ENCODE results near the gene PSMG3.

PSMG3 gene

DNA sequence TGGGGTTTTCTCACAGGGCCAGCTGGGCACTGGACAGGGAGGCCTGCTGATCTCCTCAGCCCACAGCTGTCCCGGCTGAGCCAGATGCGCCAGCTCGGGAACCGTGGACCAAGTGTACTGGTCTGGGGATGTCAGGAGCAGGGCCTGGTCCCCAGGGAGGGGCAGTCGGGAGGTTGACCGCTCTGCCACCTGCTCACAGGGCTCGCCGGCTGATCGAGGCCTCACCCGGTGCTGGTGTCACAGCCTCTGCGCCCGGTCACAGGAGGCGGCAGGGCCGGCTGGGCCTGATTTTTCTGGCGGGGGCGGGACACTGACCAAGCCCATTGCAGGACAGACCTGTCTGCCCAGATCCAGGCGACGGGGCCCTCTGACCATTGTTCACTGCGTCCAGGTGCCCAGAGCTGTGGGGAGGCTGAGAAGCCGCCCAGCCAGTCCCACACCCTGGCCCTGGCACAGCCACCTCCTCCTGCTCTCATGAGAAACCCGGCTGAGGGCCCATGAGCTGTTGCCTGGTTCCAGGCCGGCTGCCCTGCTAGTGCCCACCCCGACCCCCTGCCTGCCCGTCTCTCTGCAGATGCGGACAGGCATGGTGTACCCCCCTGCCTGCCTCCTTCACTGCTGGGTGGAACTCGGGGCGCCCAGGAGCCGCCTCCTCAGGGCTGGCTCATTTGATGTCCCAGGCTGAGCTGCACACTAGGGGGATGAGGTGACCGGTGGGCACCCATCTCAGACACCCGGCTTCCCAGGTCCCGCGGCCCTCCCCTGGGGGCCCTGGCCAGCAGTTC lies 10.8 kb downstream of the PSMG3 start:
- no peak for DNase-seq (ENCODE audit: low read depth, low spot score)

DNA sequence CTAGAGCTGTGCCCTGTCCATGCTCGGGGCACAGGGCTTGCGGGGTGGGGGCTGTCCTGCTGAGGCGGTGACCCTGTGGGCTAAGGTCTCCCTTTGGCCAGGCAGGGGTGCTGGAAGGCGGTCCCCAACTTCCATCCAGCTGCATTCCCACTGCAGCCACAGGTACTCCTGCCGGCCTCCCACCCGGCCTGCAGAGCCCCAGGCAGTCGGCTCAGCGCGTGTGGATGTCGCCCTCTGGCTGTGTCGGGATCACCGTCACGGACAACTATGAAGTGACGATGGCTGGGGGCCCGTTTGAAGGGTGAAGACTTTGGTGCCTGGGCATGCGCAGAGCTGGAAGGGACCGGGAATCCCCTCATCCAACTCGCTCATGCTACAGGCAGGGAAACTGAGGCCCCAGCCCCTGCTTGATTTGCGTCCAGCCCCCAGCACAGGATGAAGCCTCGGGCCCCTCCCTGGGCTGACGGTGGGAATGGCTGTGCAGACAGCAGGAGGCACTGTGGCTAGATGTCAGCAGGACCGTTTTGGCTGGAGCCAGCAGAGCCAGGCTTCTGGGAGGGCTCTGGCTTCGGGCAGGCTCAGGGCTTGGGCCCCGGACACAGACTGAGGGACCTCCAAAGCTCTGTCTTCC lies 11.5 kb downstream of the PSMG3 start:
- DNase-seq (ENCODE audit: low read depth, low spot score) = no peak

DNA sequence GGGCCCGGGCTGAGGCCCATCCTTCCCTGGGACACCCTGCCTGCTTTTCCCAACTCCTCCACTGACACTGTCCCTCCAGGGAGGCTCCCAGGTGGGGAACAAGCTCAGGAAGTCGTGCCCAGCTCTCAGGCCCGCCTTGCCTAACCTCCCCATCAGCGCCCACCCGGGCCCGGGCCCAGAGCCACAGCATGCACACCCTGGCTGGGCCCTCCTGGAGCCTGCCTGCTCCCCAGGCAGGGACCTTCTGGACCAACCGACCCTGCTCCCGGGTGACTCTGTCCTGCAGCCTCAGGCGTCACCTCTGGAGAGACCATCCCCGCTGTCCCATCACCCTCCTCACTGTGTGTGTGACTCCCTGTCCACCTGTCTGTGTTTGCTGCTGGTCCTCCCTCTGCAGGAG lies 12.1 kb downstream of the PSMG3 start:
- no peak for DNase-seq (ENCODE audit: low read depth, low spot score)

DNA sequence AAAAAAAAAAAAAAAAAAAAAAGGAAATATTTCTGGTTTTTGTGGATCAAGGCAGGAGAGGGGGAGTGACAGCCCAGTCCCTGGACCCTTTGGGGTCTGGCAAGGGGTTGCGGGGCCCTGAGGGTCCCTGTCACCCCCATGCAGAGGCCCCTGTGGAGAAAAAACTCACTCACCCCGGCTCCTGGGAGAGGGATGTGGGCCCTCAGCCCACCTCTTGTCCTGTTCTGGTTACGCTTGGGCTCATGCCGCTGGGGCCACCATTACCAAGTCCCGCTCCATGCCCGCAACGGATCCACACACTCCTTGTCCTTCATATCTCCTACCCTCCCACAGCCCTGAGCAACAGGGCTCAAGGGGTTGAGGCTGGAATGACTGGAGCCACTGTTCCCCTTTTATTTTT lies 12.8 kb downstream of the PSMG3 start:
- DNase-seq (ENCODE audit: low read depth, low spot score) = no peak

DNA sequence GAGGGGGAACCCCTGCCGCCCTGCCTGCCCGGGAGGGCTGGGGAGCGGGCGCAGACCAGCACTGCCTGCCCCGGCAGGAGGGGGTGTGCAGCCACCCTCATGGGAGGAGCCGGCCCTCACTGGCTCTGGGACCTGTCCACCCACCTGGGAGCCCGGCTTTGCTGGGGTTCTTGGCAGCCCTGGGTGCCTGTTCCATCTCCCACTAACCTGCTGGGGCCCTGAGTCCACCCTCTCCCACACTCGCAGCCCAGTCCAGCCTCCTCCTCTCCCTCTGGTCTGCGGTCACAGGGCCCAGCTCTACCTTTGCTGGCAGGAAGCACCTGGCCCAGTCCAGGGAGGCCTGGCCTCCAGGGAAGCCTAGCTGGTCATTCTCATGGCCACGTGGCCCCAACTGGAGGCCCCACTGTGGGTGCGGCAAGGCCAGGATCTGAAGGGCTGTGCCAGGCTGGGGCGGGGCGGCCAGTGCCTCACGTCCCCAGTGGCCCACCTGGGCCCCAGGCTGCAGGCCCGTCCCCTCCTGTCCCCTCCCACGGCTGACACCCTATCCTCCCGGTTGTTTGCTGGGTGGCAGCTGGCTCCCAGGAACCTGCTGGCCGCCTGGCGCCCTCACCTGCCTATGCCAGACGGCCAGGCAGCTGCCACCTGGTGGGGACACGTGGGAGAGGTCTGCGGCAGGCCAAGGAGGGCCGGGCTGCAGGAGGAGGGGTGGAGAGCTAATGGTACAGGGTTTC lies 13.9 kb downstream of the PSMG3 start, which contains the start of gene TMEM184A:
TMEM184A (minus strand) TSS at position 393 of the 731 bp plus-strand sequence. CDS start 721 bp downstream, outside the sequence.
- DNase-seq (ENCODE audit: low read depth, low spot score) = no peak

DNA sequence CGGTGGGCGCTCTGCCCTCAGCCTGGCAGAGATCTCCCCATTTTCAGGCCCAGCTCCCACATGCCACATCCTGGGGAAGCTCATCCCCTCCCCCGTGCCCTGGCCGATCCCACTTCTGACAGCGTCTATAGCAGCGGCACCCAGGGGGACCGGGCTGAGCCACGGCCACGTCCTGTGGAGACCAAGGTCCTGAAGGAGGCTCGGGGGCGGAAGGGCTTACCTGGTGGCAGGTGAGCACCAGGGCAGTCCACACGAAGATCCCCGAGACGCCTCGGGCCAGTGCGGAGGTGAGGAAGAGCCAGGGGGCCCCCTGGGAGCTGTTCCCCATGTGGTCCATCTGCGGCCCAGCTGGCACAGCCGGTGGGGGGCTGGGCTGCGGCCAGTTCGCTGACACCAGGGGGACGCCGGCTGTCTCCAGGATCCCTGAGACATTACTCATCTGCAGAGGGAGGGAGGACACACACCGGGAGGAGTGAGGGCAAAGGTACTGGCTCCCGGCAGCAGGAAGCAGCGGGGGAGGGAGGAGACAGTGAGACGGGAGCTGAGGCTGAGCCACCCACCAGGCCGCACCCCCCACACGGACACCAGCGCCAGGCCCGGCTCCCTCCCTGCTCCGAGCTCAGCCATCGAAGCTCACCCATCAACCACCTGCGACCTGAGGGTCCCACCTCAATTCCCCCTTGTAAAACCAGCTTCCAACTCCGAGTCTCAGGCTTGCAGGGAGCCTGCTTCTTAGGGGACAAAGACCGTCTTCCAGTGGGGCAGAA lies 14.6 kb downstream of the PSMG3 start:
- no peak for DNase-seq (ENCODE audit: low read depth, low spot score)

DNA sequence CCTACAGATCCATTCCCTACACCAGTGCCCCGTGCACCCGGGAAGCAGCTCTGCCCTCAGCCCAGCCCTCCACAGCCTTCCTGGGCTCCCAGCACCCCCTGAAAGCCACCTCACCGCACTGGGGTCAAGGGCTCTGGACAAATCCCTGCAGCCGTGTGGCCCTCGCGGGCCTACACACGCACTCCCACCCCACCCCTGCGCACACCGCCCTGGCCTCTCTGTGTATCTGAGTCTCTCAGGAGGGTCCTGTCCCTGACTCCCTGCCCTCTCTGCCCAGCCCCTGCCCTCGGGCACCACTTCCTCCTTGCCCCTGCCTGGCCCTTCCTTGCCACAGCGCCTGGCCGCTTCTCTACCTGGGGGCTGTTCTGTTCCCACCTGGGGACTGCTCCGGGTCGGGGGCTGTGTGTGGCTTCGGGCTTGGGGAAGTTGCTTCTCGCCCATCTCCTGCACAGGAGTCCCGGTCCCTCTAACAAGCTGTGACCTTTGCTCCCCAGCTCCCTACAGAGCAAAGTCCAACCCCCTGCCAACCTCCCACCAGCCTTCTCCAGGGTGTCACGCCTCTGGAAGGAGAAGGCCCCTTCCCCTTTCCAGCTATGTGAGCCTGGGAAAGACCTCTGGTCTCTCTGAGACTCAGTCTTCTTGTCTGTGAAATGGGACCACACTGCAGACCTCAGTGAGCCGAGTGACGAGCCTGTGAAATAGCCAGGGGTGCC lies 15.3 kb downstream of the PSMG3 start:
- DNase-seq (ENCODE audit: low read depth, low spot score) = no peak

DNA sequence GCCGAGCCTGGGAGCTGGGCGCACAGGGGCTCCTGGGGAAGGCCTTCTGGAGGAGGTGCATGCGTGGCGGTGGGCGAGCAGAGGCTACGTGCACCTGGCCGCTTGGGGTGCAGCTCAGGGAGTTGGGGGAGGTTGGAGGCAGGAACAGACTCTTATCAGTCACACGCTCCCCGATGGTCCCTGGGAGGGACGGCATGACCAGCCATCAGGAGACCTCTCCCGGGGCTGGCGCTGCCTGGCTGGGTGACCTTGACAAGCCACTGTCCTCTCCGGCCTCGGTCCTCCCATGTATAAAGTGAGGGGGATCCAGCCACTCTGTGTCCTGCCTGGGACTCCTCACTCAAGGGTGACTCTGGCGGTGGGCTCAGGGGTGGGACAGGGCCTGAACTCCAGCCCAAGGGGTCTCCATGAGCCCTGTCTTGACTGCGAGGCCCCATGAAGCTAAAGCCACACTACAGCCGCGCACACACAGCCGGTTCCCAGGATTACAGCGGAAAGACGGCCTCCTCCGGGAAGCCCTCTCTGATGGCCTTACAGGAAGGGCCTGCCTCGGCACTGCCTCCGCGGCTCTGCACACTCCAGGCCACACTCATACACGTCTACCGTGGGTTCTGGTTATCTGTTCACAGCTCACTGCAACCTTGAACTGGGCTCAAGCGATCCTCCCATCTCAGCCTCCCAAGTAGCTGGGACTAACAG lies 16.2 kb downstream of the PSMG3 start:
- no peak for DNase-seq (ENCODE audit: low read depth, low spot score)

DNA sequence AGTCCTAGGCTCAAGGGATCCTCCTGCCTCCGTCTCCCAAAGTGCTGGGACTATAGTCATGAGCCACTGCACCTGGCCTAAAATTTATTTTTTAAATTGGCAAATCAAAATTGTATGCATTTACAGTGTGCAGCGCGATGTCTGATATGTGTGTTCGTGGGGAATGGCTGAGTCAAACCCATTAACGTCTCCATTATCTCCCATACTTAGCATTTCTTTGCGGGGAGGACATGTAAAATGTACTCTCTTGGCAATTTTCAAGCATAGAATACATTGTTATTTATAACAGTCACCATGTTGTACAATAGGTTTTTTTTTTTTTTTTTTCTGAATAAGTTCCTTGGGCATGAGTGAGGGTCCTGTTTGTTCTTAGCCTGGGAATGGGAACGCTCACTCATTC lies 17.6 kb downstream of the PSMG3 start:
- DNase-seq (ENCODE audit: low read depth, low spot score) = no peak

DNA sequence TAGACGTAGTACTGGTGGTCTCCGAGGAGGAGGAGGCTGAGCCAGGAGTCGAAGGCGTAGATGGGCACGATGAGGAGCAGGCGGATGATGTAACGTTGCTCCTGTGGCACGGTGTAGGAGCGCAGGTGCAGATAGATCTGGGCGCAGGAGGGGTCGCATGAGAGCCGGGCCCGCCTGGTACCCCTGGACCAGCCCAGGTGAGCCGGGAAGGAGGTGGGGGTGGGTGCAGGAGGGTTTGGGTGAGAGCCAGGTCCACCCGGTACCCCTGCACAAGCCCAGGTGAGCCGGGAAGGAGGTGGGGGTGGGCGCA lies 19.0 kb downstream of the PSMG3 start:
- no peak for DNase-seq (ENCODE audit: low read depth, low spot score)

DNA sequence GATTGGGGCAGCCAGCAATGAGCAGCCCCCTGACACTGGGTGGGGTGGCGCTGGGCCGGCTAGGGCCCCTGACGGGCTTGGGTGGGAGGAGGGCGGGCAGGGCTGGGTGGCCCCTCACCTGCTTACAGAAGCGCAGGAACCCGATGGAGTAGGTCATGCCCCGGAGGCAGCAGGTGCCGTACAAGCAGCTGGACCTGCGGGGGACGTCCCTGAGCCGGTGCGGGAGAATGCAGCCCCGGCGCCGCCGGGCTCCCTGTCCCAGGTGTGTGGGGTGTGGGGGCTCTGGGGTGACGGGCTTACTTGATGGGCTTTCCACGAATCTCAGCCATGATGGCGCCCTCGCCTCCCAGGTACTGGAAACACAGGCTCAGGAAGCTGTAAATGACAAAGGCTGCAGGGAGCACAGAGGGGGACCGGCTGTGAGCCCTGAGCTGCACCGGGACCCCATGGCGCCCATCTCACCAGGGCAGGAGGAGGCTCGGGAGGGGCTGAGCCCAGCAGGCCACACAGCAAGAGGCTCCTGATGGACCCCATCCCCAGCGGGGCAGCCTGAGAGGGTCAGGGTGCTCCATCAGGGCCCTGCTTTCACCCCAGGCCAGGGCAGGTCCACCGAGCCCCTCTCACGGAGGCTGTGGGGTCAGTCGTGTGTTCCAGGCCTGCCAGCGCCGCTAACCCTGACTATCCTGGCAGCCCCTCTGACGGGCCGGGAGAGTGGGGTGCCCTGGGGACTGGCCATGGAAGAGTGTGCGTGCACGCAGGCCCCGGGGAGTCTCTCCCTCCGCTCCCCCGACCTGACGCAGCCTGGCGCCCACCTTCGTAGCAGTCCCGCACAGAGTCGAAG lies 19.6 kb downstream of the PSMG3 start:
- DNase-seq (ENCODE audit: low read depth, low spot score) = no peak

DNA sequence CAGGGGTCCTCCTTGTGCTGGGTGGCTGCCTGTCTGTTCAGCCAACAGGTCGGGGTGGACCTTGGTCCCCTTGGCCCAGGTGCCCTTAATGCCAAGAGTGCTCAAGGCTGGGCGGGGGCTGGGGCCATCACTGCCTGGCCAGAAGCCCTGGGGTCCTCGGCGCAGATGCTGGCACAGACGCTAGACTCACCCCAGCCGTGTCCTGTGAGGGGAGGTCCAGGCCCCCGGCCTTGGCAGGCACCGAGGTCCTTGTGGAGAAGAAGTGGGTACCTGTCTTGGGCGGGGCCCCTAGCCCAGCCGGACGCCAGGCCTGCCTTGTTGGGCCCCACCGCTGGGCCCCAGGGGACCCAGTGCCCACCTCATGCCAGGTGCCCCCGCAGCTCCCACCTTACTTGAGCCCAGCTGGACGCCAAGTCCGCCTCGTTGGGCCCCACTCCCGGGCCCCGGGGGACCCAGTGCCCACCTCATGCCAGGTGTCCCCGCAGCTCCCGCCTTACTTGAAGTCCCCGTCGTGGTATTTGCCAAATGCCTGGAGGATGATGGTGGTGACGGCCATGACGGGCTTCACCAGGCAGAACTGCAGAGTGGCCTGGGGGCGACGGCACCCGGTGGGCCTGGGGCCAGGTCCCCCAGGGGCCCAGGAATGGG lies 20.4 kb downstream of the PSMG3 start:
- DNase-seq (ENCODE audit: low read depth, low spot score) = no peak

DNA sequence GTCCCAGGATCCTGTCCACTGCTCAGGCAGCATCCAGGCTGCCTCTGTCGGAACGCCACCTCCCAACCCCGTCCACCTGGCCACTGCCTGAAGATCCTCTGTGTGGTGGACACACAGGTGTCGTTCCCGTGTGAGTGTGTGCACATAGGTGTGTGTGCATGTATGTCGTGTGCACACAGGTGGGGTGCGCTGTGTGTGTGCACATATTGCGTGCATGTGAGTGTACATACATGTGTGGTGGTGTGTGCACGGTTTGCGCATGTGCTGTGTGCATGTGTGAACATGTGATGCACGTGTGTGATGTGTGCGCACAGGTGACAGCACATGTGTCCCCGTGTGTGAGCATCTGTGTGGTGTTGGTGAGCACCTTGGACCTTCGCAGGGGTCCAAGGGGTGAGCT lies 20.9 kb downstream of the PSMG3 start:
- DNase-seq (ENCODE audit: low read depth, low spot score) = no peak

DNA sequence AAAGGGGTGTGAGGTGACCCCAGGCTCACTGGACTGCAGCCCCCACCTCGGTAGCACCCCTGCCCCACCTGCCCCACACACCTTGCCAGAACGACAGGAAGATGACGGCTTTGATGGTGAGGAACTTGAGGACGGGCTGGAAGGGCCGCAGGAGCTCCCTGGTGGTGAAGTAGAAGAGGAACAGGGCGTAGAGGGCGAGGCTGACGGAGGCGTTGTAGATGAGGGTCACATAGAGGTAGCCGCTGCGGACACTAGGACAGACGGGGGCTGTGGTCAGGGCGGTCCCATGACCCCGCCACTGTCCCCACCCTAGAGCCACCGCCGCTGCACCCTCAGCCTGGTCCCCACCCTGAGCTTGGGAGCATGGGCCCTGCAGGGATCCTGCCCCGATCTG lies 21.4 kb downstream of the PSMG3 start:
- no peak for DNase-seq (ENCODE audit: low read depth, low spot score)

DNA sequence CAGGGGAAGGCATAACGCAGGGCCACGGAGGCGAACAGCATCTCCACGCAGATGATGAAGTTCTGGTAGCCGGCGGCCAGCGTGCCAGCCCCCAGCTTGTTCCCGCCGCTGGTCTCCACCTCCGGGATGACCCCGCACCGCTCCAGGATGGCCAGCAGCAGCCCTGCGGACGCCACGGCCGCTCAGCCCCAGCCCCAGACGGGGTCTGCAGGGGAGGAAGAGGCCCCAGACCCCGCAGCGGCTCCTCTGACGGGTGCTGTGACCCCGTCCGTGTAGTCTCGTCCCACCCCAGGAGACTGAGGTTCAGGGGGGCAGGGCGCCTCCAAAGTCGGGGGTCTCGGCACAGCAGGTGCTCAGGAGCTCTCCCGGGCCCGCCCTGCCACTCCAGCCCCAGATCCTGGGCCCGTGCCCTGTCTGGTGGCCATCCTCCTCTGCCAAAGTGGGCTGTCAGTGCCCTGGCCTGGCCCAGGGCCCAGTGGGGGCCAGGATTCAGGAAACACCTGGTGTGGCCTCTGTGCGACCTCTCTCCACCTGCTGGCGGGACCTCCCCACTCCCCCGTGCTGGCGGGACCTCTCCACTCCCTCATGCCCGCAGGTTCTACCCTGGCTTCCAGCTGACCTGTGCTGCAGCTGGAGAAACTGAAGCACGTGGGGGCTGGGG lies 21.9 kb downstream of the PSMG3 start:
- DNase-seq (ENCODE audit: low read depth, low spot score) = no peak

DNA sequence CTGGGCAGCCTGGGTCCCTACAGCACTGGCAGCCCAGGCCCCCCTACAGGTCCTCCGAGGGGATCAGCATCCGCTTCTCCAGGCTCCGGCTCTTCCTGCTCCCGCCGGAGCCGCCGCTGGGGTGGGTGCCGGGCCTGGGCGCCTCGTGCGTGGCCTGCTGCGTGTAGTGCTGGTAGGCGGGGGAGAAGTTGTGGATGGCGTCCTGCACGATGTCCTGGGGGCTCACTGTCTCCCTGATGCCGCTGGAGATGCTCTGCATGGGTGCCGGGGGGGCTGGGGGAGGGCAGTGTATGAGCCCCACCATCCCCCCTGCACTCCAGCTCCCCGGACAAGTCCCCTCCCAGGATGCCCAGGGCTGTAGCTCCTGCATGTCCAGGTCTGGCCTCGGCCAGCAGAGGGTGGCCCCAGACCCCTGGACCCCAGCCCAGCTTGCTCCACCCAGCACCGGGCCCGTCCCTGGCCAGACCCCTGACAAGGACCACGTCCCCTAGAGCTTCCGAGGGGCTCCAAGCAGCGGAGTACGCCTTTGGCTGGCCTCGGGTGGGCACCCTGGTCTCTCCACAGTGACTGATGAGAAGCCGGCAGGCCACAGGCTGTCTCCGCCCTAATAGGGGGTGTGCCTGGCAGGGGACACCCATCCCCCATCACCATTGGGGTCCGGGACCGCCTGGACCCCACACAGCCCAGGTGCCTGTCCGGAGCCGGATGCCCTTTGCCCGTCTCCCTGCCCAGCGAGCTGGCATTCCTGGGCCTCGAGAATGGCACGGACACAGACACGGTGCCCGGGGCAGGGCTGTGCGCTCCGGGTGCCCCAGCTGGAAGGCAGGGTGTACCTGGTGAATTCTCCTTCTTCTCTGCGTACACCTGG lies 22.7 kb downstream of the PSMG3 start:
- no peak for DNase-seq (ENCODE audit: low read depth, low spot score)

DNA sequence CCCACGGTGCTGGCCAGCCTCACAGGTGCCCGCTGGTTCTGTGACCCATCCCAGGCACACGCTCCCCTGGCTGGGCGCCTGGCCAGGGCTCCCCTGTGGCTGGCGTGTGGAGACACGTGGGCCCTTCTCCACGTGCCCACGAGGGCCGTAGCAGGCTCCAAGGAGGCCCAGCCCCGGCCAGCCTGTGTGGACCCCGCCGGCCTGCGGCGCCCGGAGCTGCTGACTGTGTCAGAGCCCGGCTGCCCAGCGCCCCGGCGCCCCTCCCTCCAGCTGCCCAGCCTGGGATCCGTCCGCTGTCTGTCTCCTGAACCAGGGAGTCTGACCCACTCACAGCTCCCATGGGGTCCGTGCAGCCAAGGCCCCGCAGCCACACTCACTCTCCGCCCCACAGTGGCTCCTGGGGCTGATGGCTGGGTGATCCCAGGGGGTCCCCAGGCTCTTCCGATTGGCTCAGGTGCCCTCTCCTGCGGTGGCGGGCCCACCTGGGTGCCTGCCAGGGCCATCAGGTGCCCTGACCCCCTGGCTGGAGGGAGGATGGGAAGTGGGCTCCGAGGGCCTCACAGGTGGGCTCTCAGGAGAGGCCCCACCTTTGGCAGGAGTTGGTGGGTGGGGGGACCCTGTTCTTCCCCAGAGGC lies 23.4 kb downstream of the PSMG3 start:
- DNase-seq (ENCODE audit: low read depth, low spot score) = no peak

All from activated CD4-positive, CD25-positive, alpha-beta regulatory T cell treated with anti-CD3 and anti-CD28 coated beads, Interleukin-2, amount 50 U/mL, for 16 hours (primary cell).